Measurements from ENCODE around the gene ADGRD1.

Gene ADGRD1

DNA sequence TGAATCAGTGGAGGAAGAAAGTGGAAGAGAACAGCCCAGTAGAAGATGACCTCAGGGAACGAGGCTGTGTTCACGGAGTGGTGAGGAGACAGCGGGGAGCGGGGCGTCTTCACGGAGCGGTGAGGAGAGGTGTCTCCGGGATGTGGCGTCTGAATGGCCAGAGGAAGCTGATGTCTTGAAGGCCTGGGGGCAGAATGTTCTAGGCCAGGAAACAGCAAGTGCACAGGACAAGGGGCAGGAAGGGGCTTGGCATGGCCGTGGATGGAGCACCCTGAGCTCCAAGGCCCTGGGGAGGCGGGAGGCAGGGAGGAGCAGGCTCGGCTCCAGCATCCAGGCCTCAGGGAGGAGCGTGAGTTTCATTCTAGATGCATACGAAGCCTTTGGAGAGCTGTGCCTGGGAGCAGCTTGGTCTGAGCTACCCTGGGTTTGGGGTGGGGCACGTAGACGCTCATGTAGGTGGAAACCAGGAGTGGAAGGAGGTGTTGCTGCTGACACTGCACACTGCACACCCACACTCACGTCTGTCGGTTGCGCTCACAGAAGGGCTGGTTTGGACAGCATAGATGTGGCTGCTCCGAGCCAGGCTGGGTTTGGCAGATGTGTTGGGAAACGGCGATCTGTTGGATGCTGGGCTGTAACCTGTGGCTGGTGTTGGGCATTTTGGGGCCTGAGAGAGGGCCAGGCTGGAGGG lies 131.6 kb downstream of the ADGRD1 start:
- peak; percentile 14 to 60 for DNase-seq
- TF ChIP-seq, protein P1, sequence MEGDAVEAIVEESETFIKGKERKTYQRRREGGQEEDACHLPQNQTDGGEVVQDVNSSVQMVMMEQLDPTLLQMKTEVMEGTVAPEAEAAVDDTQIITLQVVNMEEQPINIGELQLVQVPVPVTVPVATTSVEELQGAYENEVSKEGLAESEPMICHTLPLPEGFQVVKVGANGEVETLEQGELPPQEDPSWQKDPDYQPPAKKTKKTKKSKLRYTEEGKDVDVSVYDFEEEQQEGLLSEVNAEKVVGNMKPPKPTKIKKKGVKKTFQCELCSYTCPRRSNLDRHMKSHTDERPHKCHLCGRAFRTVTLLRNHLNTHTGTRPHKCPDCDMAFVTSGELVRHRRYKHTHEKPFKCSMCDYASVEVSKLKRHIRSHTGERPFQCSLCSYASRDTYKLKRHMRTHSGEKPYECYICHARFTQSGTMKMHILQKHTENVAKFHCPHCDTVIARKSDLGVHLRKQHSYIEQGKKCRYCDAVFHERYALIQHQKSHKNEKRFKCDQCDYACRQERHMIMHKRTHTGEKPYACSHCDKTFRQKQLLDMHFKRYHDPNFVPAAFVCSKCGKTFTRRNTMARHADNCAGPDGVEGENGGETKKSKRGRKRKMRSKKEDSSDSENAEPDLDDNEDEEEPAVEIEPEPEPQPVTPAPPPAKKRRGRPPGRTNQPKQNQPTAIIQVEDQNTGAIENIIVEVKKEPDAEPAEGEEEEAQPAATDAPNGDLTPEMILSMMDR (IDR thresholded peaks at IDR 0.05) = no peak
- intact Hi-C loops (cut with DNase I; ENCODE audit: low total_unique reads) = no loop called here
- H3K36me3 ChIP-seq = peaks cover 0 to 16% (median 0%) of the 10 kb centered on the region in 3 donors
- H3K27me3 ChIP-seq = no peaks in the 10 kb centered on the region
- no peaks in the 10 kb centered on the region for H3K9me3 ChIP-seq
- no peak overlapping the region for H3K27ac ChIP-seq
- H3K4me3 ChIP-seq = no peak overlapping the region
- H3K4me1 ChIP-seq = no peaks in the 10 kb centered on the region

DNA sequence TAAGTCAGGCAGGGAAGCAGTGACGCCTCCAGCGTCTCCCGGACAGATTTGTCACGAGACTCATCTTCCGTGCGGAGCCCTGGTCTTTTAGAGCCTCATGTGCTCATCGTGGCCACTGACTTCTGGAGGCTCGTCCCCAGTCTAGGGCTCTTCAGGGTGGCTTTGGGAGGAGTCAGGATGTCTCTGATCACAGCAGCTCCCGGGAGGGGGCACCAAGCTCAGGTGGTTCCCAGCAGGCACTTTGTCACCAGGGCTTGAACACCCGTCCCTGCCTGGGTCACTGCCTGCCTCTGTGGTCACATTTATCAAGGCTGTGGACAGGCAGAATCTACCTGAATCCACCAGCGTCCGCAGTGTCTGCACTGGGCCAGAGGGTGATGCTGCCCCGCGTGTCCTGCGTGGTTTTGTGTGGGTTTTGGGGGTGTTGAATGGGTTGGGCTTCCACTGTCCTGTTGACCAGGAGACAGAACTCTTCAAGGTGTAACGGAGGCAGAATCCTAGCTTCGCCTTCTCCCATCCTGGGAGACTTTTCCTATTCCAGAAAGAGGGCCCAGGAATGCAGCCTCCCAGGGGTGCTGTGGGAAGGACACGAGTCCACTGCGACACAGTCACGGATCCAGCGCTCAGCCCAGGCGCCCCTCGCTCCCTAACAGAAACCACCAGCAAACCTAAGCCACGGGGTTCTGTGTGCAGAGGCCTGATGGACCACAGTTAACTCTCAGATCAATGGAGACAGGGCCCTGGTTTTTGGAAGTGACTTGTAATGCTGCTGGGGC lies 132.3 kb downstream of the ADGRD1 start:
- Histone ChIP-seq H3K27ac (no peak overlapping the region), H3K27me3 (no peaks in the 10 kb centered on the region), H3K4me1 (no peaks in the 10 kb centered on the region), H3K4me3 (no peak overlapping the region), H3K36me3 (peaks cover 0 to 16% (median 0%) of the 10 kb centered on the region in 3 donors), H3K9me3 (no peaks in the 10 kb centered on the region)
- DNase-seq = peak; percentile 16 to 57
- intact Hi-C loops (cut with DNase I; ENCODE audit: low total_unique reads) = no loop called here
- TF ChIP-seq, protein P1 (IDR thresholded peaks at IDR 0.05) = no peak

DNA sequence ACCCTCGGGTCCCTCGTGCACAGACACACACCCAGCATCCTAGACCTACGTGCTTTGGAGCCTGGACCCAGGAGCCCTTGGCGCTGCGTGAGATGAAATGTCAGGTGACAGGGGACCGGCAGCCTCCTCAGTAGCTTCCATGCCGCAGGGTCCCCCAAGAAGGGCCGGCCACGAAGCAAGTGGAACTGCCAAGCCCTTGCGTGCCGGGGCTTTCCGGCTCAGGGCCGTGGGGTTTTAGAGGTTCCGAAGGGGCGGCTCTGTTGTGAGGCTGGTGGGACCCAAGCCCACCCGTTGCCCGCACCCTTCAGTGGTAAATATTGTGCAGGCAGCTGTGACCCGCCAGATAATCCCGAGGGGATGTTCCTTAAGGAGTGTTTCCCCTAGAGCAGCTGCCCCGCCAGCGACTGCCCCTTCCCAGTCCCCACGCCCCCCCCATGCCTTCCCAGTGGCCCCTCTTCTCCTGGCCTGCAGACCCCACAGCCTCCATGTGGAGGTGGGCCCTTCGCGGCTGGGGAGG lies 133.7 kb downstream of the ADGRD1 start:
- DNase-seq = peak in 1 of 2 donors; percentile 59
- Histone ChIP-seq H3K4me1 (no peaks in the 10 kb centered on the region), H3K36me3 (peaks cover 0 to 16% (median 0%) of the 10 kb centered on the region in 3 donors), H3K27ac (no peak overlapping the region), H3K4me3 (no peak overlapping the region), H3K27me3 (no peaks in the 10 kb centered on the region), H3K9me3 (no peaks in the 10 kb centered on the region)
- intact Hi-C loops (cut with DNase I; ENCODE audit: low total_unique reads) = no loop called here
- TF ChIP-seq, protein P1 (IDR thresholded peaks at IDR 0.05) = no peak

DNA sequence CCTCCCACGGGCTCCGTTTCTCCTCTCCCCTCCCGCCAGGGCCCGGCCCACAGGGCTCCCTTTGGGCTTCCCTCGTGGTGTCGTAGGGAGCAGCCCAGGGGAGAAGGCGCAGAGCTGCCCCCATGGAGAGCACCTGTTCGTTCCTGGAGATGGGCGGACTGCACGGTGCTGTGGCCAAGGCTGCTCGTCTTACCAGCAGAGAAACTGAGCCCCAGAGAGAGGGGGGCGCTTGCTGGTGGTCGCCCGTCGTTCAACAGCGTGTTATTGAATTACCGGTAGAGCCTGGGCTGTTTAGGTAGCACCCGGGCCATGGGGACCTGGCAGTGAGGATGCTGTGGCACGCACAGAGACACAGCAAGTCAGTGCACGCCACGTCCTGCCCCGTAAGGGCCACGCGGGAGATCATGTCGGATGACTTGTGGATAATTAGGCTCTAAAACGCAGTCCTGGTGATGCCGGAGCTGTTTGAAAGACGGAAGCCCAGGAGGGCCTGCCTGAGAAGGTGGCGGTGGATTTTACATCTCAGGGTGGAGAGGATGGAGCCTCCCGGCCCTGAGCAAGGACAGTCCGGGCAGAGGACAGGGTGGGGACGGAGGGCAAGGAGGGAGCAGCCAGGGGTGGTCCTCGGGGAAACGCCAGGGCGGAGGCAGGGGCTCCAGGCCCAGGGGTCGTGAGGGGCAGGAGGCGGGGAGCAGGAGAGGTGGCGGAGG lies 134.4 kb downstream of the ADGRD1 start:
- H3K9me3 ChIP-seq = no peaks in the 10 kb centered on the region
- no peak overlapping the region for H3K4me3 ChIP-seq
- intact Hi-C loops (cut with DNase I; ENCODE audit: low total_unique reads) = no loop called here
- no peak overlapping the region for H3K27ac ChIP-seq
- H3K4me1 ChIP-seq = no peaks in the 10 kb centered on the region
- peaks cover 0 to 16% (median 0%) of the 10 kb centered on the region in 3 donors for H3K36me3 ChIP-seq
- no peaks in the 10 kb centered on the region for H3K27me3 ChIP-seq
- TF ChIP-seq, protein P1 (IDR thresholded peaks at IDR 0.05) = no peak
- DNase-seq = peak; percentile 18 to 64

DNA sequence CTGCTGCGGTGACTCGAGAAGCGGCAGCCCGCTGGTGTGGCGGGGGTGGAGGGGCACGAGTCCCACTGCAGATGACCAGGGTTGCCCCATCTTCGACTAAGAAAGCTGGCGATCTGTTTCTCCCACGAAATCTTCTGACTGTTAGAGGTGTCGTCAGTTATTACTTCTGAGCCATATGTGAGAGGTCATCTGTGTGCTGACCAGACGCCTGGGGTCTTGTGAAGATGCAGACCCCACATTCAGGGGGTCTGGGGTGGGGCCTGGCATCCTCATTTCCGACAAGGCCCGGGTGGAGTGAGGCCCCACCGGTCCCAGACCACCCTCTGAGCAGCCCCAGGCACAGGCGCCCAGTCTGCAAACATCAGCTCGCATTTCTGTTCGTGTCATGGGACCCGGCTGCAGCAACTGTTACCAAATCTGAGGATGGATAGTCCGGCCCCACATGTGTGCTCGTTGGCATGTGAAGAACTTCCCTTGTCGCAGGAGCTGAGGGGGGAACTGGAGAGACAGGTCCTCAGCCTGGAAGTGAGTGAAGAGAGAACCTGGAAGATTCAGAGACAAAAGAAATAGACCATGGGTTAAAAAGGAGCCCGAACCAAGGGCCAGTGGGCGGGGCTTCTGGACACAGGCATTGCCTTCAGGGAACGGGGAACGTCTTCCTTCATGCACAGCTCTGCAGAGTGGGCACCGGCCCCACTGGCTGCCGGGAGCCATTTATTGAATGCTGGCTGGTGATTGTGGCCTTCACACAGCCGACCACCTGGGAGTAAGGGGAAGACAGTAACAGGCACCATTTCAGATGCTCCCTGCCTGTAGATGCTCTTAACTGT lies 135.2 kb downstream of the ADGRD1 start:
- H3K4me3 ChIP-seq = no peak overlapping the region
- no peaks in the 10 kb centered on the region for H3K9me3 ChIP-seq
- no peak overlapping the region for H3K27ac ChIP-seq
- no peaks in the 10 kb centered on the region for H3K27me3 ChIP-seq
- DNase-seq = peak; percentile 16 to 53
- no peaks in the 10 kb centered on the region for H3K4me1 ChIP-seq
- H3K36me3 ChIP-seq = peaks cover 0 to 16% (median 0%) of the 10 kb centered on the region in 3 donors
- intact Hi-C loops (cut with DNase I; ENCODE audit: low total_unique reads) = no loop called here
- TF ChIP-seq, protein P1 (IDR thresholded peaks at IDR 0.05) = no peak

All from tibial artery (tissue), 4 donors.